Endothelial cell of coronary artery (primary cell): ENCODE measurements around the gene TAF11L6. TPM values are rescaled to one million over a fixed set of nuclear protein-coding genes. Genes with fewer than 3 reads are reported as not detected.

ENCODE experiments used
- total RNA-seq: library from RNA; depleted of rRNA; stranded (reverse); fragments of >200 nt; gene quantifications from 2 replicates; pipeline ENCODE4 v1.2.3, GENCODE V29; 2014

Gene TAF11L6
- not detected in 2 replicates for total RNA-seq

GRCh38 chr5:17528369-17528768 lies at the start of gene TAF11L6:
TAF11L6 (plus strand) TSS chr5:17528669.

GRCh38 chr5:17497931-17498330 lies 30.5 kb upstream of the TAF11L6 start, which contains the start of gene TAF11L2:
TAF11L2 (plus strand) TSS chr5:17498231.

GRCh38 chr5:17518067-17518466 lies 10.4 kb upstream of the TAF11L6 start, which contains the start of gene TAF11L3:
TAF11L3 (plus strand) TSS chr5:17518367.

GRCh38 chr5:17521501-17521900 lies 7.0 kb upstream of the TAF11L6 start, which contains the start of gene TAF11L4:
TAF11L4 (plus strand) TSS chr5:17521801.

GRCh38 chr5:17524935-17525334 lies 3.5 kb upstream of the TAF11L6 start, which contains the start of gene TAF11L5:
TAF11L5 (plus strand) TSS chr5:17525235.

Other genes with a start within 250 kb of the TAF11L6 start
- not detected in 2 replicates for gene TAF11L2, start 30.4 kb upstream of the TAF11L6 start, total RNA-seq
- not detected in 2 replicates for gene TAF11L3, start 10.3 kb upstream of the TAF11L6 start, total RNA-seq
- not detected in 2 replicates for gene TAF11L4, start 6.9 kb upstream of the TAF11L6 start, total RNA-seq
- gene TAF11L5, start 3.4 kb upstream of the TAF11L6 start, total RNA-seq: not detected in 2 replicates
- gene TAF11L7, start 57.1 kb downstream of the TAF11L6 start, total RNA-seq: not detected in 2 replicates
- gene TAF11L8, start 62.3 kb downstream of the TAF11L6 start, total RNA-seq: not detected in 2 replicates
- gene TAF11L9, start 65.7 kb downstream of the TAF11L6 start, total RNA-seq: not detected in 2 replicates
- gene TAF11L10, start 69.2 kb downstream of the TAF11L6 start, total RNA-seq: not detected in 2 replicates
- gene TAF11L11, start 75.5 kb downstream of the TAF11L6 start, total RNA-seq: not detected in 2 replicates
- not detected in 2 replicates for gene TAF11L12, start 81.7 kb downstream of the TAF11L6 start, total RNA-seq
- not detected in 2 replicates for gene TAF11L13, start 103.4 kb downstream of the TAF11L6 start, total RNA-seq
- not detected in 2 replicates for gene TAF11L14, start 105.8 kb downstream of the TAF11L6 start, total RNA-seq